ENCODE data around the gene DZANK1. TPM values are rescaled to one million over a fixed set of nuclear protein-coding genes. Genes with fewer than 3 reads are reported as not detected.
A peak's percentile ranks its signal among the peaks of the same experiment; 100 is the strongest.

Gene DZANK1
- total and polyA plus RNA-seq, 2 experiments from 2014 or later = 7.9 to 8.3 TPM

DNA sequence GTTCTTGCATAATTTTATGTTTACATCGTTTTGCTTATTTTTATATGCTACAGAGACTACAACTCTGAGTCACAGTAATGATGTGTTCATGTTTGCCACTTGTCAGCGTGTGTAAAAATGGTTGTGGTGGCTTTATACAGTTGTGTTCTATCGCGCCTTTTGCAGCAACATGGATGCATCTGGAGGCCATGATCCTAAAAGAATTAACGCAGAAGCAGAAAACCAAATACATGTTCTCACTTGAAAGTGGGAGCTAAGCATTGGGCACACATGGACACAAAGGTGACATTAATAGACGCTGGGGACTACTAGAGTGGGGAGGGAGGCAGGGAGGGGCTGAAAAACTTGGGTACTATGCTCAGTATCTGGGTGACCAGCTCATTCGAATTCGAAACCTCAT lies 39.9 kb upstream of the DZANK1 start:
- Mint-ChIP-seq H3K27me3 (ENCODE audit: insufficient read depth, low read depth, poor library complexity) (peaks cover 10% of the 10 kb centered on the region), H3K9me3 (no peaks in the 10 kb centered on the region), H3K36me3 (ENCODE audit: low read depth) (peaks cover 29% of the 10 kb centered on the region), H3K4me1 (peaks cover 15% of the 10 kb centered on the region), H3K4me3 (peak overlapping the region; percentile 98), H3K27ac (peak overlapping the region; percentile 100)
- peak; percentile 4 for DNase-seq (ENCODE audit: low spot score)
- Histone ChIP-seq H4K20me1 (replicated peaks; ENCODE audit: insufficient read depth) (no peaks in the 10 kb centered on the region), H3K4me1 (ENCODE audit: insufficient read depth) (peaks cover 14% of the 10 kb centered on the region), H3F3A (replicated peaks; ENCODE audit: low read depth) (0 out of 2 replicates have a peak, but pooled peaks cover 3% of the 10 kb centered on the region), H3K4me2 (peak overlapping the region; percentile 79), H3K4me3 (peak overlapping the region; percentile 84), H3K27ac (ENCODE audit: low read depth) (peak overlapping the region; percentile 94; the same call in 1 of the 2 replicates), H3K27me3 (ENCODE audit: insufficient read depth) (no peaks in the 10 kb centered on the region), H2AFZ (peak overlapping the region; percentile 18; the same call in 1 of the 2 replicates), H3K79me2 (replicated peaks; ENCODE audit: insufficient read depth) (peaks cover 24% of the 10 kb centered on the region), H3K36me3 (ENCODE audit: insufficient read depth) (peaks cover 15% of the 10 kb centered on the region; the same call in 1 of the 2 replicates), H3K9me2 (ENCODE audit: insufficient read depth) (no peaks in the 10 kb centered on the region)
- TF ChIP-seq, protein P1, sequence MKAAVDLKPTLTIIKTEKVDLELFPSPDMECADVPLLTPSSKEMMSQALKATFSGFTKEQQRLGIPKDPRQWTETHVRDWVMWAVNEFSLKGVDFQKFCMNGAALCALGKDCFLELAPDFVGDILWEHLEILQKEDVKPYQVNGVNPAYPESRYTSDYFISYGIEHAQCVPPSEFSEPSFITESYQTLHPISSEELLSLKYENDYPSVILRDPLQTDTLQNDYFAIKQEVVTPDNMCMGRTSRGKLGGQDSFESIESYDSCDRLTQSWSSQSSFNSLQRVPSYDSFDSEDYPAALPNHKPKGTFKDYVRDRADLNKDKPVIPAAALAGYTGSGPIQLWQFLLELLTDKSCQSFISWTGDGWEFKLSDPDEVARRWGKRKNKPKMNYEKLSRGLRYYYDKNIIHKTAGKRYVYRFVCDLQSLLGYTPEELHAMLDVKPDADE (IDR thresholded peaks at IDR 0.05) = no peak
- TF ChIP-seq STAT1 (IDR thresholded peaks at IDR 0.05; ENCODE audit: unreplicated experiment) (no peak), CREB1 (CRISPR knock-in tag; IDR thresholded peaks at IDR 0.05; ENCODE audit: low read depth) (no peak), JUNB (IDR thresholded peaks at IDR 0.05; ENCODE audit: unreplicated experiment) (no peak), POLR2AphosphoS5 (IDR thresholded peaks at IDR 0.05; ENCODE audit: low read depth) (no peak), ZNF114 (CRISPR knock-in tag; IDR thresholded peaks at IDR 0.05) (no peak)
- TF ChIP-seq, protein P2, sequence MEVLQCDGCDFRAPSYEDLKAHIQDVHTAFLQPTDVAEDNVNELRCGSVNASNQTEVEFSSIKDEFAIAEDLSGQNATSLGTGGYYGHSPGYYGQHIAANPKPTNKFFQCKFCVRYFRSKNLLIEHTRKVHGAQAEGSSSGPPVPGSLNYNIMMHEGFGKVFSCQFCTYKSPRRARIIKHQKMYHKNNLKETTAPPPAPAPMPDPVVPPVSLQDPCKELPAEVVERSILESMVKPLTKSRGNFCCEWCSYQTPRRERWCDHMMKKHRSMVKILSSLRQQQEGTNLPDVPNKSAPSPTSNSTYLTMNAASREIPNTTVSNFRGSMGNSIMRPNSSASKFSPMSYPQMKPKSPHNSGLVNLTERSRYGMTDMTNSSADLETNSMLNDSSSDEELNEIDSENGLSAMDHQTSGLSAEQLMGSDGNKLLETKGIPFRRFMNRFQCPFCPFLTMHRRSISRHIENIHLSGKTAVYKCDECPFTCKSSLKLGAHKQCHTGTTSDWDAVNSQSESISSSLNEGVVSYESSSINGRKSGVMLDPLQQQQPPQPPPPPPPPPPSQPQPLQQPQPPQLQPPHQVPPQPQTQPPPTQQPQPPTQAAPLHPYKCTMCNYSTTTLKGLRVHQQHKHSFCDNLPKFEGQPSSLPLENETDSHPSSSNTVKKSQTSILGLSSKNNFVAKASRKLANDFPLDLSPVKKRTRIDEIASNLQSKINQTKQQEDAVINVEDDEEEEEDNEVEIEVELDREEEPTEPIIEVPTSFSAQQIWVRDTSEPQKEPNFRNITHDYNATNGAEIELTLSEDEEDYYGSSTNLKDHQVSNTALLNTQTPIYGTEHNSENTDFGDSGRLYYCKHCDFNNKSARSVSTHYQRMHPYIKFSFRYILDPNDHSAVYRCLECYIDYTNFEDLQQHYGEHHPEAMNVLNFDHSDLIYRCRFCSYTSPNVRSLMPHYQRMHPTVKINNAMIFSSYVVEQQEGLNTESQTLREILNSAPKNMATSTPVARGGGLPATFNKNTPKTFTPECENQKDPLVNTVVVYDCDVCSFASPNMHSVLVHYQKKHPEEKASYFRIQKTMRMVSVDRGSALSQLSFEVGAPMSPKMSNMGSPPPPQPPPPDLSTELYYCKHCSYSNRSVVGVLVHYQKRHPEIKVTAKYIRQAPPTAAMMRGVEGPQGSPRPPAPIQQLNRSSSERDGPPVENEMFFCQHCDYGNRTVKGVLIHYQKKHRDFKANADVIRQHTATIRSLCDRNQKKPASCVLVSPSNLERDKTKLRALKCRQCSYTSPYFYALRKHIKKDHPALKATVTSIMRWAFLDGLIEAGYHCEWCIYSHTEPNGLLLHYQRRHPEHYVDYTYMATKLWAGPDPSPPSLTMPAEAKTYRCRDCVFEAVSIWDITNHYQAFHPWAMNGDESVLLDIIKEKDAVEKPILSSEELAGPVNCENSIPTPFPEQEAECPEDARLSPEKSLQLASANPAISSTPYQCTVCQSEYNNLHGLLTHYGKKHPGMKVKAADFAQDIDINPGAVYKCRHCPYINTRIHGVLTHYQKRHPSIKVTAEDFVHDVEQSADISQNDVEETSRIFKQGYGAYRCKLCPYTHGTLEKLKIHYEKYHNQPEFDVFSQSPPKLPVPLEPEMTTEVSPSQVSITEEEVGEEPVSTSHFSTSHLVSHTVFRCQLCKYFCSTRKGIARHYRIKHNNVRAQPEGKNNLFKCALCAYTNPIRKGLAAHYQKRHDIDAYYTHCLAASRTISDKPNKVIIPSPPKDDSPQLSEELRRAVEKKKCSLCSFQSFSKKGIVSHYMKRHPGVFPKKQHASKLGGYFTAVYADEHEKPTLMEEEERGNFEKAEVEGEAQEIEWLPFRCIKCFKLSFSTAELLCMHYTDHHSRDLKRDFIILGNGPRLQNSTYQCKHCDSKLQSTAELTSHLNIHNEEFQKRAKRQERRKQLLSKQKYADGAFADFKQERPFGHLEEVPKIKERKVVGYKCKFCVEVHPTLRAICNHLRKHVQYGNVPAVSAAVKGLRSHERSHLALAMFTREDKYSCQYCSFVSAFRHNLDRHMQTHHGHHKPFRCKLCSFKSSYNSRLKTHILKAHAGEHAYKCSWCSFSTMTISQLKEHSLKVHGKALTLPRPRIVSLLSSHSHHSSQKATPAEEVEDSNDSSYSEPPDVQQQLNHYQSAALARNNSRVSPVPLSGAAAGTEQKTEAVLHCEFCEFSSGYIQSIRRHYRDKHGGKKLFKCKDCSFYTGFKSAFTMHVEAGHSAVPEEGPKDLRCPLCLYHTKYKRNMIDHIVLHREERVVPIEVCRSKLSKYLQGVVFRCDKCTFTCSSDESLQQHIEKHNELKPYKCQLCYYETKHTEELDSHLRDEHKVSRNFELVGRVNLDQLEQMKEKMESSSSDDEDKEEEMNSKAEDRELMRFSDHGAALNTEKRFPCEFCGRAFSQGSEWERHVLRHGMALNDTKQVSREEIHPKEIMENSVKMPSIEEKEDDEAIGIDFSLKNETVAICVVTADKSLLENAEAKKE (CRISPR knock-in tag; IDR thresholded peaks at IDR 0.05) = no peak
- TF ChIP-seq, protein P3, sequence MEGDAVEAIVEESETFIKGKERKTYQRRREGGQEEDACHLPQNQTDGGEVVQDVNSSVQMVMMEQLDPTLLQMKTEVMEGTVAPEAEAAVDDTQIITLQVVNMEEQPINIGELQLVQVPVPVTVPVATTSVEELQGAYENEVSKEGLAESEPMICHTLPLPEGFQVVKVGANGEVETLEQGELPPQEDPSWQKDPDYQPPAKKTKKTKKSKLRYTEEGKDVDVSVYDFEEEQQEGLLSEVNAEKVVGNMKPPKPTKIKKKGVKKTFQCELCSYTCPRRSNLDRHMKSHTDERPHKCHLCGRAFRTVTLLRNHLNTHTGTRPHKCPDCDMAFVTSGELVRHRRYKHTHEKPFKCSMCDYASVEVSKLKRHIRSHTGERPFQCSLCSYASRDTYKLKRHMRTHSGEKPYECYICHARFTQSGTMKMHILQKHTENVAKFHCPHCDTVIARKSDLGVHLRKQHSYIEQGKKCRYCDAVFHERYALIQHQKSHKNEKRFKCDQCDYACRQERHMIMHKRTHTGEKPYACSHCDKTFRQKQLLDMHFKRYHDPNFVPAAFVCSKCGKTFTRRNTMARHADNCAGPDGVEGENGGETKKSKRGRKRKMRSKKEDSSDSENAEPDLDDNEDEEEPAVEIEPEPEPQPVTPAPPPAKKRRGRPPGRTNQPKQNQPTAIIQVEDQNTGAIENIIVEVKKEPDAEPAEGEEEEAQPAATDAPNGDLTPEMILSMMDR (conservative IDR thresholded peaks at IDR 0.05; ENCODE audit: low read depth in 2 of 2) = no peak
- ATAC-seq = no peak
